GM20431 (cell line): ENCODE results near the gene PREB.

Experiments
- in situ Hi-C: fragments of 300-500 bp; cut with MseI, MboI; formaldehyde crosslinking; loops from one replicate; pipeline ENCODE4 v1.15.0; 2020; ENCODE audit warnings: low sequenced_read_pairs; ENCODE audit not compliant: unreplicated experiment

The PREB gene

DNA sequence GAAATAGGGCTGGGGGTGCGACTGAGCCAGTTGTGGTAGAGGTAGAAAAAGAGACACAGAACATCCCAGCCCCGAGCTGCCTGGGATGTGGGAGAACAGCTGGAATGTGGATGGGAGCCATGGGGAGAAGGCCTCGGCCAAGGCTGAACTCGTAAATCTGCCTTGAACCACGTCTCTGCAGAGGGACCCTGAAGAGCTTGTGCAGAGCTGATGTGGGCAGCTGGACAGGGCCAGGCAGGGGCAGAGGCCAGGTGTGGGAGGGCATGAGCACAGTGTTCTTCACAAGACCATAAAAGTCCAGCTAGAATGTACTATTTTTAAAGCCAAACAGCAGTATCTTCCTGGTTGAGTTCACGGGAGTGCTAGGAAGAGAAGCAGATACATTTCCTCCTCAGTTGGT, 20.1 kb upstream of the PREB start:
- in situ Hi-C loops, result no loop called here

DNA sequence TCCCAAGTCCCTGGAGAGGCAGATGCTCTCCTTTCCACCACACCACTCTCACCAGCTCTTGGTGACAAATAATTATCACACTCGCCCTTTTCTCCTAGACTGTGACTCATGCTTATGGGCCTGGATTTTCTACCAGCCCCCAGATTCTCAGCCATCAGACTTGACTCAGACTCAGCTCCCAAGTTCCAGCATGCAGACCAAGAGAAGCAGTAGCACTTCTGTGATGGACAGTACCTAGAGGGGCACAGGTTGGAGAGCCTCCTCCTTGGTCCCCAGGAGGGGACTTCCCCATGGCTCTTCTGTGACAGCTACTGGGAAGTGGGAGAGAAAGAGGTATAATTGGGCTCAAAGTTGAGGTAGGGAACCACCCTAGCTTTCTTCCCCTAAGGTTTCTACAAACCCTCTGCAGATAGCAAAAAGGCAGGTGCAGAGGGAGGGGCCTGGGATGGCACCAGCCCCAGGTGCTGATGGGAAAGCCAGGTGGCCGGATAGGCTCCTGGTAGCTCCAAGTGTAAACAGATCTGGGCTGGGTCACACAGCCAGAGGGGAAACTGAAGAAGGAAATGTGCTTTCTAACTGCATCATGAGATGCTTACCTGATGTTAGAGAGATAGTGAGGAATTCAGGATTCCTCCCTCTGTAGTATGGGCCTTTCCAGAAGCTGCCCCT, 18.5 kb upstream of the PREB start:
- in situ Hi-C loops, result no loop called here

DNA sequence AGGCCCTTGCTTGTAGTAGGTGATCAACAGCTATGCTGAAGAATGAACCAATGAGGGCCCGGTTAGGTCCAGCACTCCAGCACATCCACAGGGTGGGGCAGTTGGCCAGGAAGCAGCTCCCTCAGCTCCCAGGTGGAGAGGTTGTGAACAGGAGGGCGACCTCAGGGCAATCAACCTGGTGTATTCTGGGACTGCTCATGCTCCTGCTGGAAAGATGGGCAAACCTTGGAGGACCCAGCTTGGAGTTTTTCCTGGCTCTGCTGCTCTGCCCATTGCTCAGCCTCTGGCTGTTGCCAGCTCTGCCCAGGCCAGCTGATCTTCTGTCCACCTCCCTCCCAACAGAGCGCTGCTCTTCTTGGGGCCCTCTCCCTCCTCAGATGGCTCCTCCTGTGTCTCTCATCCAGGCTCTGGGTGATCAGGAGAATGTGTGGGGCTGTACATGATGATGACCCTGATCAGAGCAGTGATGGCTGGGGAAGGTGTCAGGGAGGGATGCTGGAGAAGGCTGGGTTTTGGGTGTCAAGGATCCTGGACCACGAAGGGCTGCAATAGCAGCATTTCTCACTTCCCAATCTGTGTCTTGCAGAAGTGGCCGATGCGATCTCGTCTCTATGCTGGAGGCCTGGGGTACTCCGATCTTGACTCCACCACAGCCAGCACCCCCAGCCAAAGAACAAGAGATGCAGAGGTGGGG, 17.8 kb upstream of the PREB start:
- in situ Hi-C loops, result no loop called here

DNA sequence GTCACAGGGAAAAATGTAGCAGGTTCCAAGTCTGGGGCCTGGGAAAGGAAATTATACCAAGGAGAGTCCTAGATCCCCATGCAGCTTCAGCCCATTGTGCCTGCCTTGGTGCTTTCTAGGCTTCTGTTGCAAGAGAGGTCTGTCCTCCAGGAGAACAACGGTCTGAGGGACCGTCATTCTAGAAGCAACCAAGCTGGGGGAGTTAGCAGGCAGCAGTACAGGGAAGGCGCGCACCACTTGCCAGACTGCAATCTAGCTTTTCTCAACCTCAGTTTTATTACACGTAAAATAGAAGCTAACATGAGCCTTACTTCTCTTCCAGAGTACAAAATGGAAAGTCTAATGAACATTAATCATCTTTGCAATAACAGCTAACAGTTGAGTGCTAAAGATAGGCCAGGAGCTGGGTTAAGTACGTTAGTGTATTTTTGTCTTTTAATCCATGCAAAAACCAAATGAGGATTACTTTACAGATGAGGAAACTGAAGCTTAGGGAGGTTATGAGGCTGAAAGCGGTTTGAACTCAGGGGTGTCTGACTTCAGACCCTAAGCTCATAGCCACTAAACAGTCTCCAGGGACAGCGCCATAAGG, 16.3 kb upstream of the PREB start:
- in situ Hi-C loops, result no loop called here

DNA sequence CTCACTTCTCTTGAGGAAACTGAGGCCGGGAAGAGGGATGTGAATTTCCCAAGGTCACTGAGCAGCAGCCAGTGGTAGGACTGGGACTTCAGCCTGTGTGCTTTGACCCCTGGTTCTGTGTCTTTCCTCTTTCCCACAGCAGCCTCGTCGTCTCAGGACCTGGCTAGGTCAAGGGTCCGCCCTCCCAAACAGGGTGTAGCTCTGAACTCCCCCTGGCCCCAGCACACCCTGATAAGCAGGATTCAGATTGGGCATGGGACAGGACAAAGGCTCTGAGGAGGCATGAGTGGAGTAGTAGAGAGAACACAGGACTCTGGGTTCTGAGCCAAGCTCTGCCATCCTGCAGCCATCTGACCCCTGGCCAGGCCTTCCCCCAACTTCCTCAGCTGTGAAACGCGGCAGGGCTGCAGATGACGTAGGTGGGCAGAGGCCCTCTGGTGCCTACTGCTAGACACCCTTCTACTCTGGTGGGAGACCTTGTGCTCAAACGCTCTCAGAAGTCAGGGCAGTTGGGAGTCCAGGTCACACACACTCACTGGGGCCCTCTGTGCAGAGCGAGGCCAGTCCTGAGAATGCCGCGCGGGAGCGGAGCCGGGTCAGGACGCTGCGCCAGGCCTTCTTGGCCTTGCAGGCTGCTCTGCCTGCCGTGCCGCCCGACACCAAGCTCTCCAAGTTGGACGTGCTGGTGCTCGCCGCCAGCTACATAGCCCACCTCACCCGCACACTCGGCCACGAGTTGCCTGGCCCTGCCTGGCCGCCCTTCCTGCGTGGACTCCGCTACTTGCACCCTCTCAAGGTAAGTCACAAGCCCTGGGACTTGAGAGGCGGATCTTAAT, 15.4 kb upstream of the PREB start:
- in situ Hi-C loops, result no loop called here

DNA sequence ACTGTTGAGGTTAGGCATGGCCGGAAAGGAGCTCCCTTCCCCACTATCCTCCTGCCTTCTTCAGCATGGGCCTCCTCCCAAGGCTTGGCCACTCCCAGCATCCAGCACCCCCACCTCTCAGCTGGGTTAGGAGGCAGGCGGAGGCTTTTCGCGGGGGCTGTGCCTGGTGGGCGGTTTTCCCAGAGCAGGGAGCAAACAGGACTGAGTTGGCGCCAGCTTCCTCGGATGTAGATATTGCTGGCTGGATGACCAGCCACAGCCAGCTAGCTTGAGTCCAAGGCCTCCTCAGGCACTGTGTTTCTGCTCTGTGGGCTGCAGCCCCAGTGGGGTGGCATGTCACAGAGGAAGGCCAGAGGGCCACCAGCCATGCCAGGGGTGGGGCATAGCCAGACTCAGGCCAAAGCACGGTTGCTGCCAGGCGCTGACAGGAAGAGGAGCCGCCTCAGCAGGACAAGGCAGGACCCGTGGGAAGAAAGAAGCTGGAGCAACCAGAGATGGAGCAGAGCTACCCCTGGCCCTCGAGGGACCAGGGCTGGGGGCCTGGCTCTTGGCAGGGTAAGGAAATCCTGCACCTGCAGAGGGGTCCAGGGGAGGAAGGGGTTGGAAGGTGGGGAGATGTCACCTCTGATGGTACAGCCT, 14.5 kb upstream of the PREB start, which contains the start of gene TCF23:
TSS of gene TCF23 (plus strand) at position 204 of the 639 bp plus-strand sequence. CDS start at position 334, 130 bp downstream.
- in situ Hi-C loops, result no loop called here

DNA sequence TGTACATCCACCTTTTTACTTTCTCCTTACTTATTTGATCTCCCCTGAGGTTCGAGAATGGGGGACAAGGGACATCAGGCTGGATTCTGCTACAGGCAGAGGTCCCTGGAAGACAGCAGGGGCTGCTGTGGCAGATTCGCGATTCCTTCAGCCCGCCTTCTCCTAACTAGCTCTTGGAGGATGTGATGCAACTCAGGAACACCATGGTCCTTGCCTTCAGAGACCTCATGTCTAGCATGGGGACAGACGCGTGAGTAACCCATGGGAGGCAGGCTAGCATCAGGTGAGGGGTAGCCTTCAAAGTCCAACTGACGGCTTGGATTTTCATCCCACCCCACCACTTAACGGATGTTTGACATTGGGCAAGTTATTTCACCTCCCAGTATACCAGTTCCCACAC, 13.5 kb upstream of the PREB start:
- in situ Hi-C loops, result no loop called here

DNA sequence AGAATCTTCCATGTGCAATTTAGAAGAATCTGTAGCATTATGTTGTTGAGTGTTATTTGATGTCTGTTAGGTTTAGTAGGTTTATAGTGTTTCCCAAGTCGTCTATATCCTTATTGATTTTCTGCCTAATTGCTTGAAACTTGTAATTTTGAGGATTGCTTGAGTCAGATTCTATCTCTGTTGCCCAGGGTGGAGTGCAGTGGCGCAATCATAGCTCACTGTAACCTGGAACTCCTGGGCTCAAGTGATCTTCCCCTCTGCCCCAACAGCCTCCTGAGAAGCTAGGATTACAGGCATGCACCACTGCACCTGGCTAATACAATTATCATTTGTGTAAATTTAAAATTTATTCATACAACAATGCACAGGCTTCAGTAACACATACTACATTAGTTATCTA, 11.2 kb upstream of the PREB start:
- in situ Hi-C loops, result no loop called here

DNA sequence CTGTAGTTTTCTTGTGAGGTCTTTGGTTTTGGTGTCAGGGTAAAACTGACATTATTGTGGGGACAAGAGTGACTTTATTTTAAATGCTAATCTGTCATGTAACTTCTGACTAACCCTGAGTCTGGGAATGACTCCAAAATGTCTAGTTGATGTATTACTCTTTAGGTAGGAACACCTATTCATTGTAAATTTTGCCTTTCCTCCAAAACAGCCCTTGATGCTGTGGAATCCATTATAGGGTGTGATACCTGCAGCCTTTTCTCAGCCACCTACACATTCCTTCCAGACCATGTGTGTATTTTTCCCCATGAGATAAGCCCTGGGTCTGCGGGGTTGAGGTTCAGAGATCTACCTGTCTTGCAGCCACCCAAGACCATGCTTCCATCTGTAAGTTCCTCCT, 8.8 kb upstream of the PREB start:
- in situ Hi-C loops, result no loop called here

DNA sequence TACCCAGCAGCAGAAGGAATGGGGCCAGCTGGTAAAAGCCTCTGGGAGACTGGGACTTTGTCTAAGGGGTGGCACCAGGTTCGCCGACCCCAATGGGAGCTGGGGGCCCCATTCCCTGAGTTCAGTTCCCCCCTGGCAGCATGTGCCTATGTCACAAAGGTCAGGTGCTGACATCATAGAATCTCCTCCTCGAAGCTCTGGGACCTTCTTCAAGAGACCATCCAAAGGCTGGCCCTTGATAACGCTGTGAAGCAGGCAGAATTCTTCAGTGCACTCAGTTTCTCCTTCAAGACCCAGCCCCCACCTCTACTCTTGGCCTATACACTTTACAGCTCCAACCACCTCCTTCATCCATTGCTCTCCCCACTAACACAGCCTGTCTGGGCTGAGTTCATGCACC, 4.9 kb upstream of the PREB start, which contains the start of gene PRR30:
TSS of gene PRR30 (minus strand) at position 101 of the 400 bp plus-strand sequence. CDS start 1,081 bp downstream, outside the sequence.
- in situ Hi-C loops, result no loop called here

DNA sequence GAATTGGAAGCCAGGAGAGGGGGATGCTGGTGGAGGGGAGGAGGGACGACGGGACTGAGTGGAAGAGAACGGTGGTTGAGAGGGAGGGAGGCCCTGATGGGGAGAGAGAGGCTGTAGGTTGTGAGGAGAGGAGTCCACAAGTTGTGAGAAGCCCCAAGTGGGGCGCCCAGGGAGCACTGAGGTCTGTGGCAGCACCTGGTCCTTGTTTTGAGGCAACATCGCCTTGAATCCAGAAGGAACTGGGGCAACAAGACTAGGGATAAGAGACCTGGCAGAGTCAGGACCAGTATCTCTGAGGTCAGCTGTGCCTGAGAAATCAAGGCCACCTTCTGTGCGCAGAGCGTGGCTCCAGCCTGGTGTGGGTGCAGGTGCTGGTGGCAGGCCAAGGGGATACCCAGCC, 3.7 kb upstream of the PREB start:
- in situ Hi-C loops, result no loop called here

DNA sequence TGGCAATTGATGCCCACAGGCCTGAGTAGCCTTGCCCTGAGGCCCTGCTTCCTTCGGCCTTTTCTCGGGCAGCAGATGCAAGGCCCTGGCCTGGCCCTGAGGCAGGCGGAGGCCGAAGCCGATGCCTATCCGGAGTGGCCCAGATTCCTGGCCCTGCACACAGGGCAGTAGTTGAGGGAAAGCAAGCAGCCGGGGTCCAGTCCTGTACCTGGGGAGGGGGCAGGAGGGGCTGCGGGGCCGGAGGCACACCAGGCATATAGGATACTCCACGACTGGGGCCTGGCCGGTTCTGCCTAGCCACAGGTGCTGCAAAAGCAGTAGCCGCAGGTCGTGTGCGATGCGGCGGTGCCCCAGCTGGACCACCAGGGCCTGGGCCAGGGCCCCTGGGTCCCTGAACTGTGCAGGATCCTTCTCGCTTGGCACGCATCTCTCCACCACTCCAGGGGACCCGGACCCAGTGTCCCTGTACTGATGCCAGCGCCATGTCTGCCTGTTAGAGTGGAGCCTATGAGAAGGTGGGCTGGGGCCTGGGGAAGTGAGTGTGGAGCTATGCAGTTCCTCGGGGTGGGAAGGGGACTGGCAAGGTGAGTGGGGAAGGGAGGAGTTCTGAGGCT, 3.0 kb upstream of the PREB start:
- in situ Hi-C loops, result no loop called here

DNA sequence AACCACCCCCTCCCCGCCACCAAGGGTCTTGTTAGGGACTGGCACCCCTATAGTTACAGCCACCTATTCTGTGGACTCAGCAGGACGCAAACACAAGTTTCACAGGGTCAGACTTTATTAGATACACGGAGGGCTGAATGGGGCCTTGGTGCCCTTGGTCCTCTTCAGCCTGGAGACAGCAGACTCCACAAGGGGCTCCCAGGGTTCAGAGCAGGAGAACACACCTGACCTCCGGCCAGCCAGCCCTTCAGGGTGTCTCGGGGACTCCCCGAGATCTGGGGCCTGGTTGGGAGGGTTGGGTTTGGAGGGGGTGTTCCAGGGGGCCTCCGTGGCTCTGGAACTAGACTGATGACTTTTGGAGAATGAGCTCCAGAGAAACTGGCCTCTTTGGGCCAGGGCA, 2.3 kb upstream of the PREB start:
- in situ Hi-C loops, result no loop called here

DNA sequence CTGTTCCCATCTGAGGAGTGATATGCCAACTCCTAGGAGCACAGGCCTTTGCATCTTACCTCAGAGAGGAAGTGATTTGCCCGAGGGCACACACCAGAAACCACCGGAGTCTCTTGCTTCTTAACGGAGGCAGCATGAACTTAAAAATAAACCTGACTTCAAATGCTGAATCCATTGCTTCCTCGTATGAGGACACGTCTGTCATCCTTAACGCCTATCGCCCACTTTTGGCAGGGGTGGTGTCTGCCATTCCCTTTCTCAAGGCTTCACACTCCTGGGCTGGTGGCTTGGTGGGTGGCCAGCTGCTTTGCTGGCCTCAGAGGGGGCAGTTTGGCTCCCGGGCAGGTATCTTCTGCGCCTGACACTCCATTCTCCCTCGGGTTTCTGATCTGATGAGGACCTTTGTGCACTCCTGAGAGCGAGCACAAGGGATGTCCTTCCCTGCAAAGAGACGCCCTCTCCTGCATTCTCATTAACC, 1.1 kb upstream of the PREB start:
- in situ Hi-C loops, result no loop called here

DNA sequence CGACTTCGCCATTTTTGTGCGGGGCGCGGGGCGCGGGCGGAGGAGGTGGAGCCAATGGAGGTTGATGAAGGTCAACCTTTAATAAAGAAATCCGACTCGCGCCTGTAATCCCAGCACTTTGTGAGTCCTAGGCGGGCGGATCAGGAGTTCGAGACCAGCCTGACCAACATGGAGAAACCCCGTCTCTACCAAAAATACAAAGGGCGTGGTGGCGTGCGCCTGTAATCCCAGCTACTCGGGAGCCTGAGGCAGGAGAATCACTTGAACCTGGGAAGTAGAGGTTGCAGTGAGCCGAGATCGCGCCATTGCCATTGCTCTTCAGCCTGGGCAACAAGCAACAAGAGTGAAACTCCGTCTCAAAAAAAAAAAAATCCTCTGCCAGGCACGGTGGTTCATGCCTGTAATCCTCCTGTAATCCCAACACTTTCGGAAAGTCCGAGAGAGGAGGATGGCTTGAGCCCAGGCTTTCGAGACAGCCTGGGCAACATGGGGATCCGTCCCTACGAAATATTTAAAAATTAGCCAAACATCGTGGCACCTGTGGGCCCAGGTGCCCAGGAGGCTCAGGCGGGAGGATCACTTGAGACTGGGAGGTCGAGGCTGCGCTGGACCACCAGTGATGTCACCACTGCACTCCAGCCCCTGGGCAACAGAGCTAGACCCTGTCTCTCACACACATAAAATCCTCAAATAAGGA, 493 bp upstream of the PREB start:
- in situ Hi-C loops, result no loop called here

DNA sequence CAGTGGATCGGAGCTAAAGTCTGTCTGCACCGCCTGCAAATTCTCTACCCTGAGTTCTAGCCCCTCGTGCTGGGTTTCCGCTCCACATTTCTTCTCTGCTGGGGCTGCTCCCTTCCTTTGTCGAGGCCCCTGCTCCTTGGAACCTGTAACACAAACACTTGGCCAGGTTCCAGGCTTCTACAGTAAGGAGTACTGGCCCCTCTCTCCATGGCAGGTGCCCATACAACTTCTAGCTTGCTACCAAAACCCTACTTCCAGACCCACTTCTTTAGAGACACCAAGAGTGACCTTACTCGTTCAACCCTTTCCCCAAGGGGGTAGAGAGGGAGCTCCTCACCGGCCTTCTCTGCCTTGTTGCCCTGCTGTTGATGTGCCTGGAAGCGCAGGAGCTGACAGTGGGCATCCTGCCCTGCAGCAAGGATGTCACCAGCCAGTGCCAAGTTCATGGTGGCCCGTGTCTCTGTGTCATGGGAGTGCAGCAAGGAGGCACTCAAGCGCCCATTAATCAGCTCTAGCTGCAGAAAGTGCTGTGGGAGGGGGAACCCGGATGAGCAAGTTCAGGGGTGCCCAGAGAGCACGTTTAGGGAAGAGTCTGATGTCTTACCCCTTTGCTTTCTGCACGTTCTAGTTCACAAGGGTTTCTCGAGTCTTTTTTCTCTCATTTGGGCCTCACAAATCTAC, 1.1 kb downstream of the PREB start:
- in situ Hi-C loops, result no loop called here

DNA sequence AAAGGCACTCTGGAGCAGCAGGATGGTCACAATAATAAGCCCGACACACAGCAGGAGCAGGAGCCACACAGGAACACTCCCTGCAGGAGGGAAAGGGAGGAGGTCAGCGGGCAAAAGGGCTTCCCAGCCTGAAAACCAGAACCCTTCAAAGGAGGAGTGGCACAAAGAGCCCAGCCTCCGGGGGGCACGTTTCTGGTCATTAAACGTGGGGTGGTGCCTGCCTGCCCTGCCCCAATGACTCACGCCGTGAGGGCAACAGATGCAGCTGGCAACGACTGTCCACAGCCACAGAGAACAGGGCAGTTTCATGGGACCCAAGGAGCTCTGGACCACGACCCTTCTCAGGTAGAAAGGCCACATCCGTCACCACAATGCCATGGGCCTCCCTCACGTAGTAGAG, 3.0 kb downstream of the PREB start:
- in situ Hi-C loops, result no loop called here

DNA sequence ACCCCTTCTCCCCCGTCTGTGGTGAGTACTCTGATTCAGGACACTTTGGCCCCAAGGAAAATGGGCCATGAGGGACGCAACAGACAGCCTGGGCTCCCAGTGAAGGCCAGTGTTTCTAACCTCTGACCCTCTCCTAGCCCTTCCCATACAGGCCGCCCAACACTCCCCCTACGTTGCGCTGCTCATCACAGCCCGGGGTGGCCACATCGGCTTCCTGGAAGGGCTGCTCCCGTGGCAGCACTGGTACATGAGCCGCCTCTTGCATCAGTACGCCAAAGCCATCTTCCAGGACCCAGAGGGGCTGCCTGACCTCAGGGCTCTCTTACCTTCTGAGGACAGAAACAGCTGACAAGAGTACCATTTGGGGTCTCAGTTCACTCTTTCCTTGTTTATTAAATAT, 4.0 kb downstream of the PREB start:
- in situ Hi-C loops, result no loop called here
